HG02588 (cell line): ENCODE measurements around the gene MILR1.

Experiments
- ATAC-seq: cut with Tn5 transposase; IDR thresholded peaks from one replicate; pipeline ENCODE4 v1.9.1; 2021; ENCODE audit warnings: mild to moderate bottlenecking, moderate library complexity; ENCODE audit not compliant: unreplicated experiment

The MILR1 gene

DNA sequence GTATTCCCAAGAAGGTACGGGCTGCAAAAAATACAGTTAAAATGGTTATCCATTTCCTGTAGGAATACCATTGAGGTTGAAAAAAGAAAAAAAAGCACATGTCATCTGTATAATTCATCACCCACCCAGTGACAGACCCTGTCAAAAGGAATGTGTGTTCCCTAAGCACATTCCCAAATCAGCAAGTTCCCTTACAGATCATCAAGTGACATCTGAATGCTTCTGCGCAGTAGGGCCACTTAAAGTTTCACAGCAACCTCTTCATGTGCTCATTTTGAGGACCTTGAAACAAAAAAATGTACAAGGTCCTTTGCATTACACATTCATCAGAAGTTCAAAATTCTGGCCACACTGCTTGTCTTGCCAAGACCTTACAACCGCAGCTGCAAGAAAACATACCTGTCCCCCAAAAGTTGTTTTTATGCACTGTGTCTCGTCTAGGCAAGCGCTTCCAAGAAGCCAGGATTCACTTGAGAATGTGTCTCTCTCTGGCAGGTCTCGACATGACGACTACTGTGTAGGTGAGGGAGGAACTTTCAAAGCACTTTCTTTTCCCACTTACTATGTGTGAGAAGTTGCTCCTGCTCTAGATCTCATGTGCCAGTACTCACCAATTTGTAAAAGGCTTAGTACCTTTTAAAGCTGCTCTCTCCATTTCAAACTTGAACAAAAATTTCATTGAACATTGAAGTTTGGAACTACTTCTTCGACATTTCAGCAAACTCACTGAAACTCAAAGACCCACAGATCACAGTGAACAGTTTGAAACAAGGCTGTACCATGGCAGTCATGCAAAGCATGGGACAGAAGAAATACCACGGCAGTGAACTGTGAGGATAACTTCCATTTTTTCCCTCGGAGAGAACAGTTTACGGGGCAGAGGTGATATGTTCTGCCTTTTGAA is 52.2 kb downstream of the MILR1 start:
- ATAC-seq = no peak

DNA sequence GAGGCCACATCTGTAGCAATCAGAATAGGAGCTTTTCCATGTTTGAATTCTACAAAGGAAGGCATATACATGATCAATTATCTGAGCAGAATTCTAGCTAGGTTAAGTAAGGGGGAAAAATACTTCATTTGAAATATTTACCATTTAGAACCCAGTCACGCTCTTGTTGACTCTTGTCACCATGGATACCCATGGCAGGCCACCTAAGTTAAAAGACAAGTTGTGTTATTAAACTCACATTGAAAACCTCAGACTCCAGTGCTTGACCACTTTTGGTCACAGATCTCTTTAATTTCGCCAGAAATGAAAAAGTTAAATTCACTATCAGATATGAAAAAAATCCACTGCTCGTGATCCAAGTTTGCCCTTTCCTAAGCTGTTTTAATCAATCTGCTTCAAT is 53.1 kb downstream of the MILR1 start:
- ATAC-seq = no peak

DNA sequence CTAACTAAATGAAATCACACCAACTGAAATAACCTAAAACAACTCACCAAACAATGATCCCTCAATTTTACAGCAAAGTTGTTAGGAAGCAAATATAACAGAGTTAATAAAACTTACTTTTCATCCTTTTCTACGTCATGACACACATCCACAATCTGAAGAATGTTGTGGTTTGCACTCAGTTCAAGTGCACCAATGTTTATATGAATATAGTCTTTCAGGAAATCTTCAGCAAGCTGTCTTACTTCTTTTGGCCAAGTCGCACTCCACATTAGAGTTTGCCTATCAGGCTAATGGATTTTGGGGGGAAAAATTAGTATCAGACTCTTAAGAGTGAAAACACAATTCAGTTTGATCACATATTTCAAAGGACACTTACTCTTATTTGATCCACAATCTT is 53.9 kb downstream of the MILR1 start:
- no peak for ATAC-seq

DNA sequence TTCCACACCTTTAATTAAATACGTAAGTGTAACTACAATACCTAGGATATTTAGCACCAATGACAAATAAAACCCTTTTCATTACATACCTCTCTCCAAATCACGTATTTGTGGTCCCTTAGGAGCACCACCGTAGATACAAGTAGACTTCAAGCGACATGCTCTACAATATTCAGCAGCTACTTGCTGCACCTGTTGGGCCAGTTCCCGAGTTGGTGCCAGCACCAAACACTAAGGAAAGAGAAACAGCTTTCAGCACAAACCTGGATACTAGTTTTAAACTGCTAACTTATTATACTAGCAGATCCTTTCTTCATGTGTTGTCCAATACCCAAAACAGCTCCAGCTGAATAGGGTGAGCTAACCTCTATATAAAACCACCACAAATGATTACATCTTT is 54.4 kb downstream of the MILR1 start:
- ATAC-seq = no peak

DNA sequence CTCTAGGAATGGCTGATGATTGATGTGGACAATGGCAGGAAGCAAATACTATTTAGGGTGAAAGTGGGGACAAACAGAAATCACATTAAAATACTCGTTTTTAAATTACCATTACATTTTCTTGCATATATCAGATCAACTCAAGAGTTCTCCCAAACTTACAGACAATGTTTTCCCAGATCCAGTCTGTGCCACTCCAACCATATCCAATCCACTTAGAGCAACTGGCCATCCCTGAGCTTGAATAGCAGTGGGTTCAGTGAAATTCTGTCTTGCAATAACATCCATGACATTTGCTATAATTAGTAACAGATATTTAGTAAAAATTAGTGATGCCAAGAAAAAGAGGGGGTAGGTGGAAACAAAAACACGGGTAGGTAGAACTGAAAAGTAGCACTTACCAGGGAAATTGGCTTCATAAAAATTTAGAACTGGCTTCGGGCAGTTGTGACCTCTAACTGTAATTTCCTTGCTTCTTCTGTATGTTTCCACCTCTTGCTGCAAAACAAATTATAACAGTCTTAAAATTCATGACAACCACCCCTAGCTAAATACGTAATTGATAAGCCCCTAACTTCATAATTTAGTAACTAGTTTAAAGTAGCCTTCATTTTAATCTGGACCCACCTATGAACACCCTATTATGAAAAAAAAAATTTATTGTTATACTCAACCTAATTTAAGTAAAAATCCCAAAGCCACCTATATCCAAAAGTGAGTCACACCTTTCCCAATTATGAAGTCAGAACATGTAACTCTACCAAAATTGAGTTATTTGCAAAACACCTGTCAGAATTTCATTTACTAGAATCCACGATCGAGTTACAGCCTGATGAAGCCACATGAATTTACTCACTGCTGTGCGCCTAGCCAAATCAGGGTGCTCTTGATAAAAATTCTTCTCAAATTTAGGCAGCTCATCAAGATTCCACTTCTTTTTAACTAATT is 55.2 kb downstream of the MILR1 start:
- ATAC-seq = no peak

DNA sequence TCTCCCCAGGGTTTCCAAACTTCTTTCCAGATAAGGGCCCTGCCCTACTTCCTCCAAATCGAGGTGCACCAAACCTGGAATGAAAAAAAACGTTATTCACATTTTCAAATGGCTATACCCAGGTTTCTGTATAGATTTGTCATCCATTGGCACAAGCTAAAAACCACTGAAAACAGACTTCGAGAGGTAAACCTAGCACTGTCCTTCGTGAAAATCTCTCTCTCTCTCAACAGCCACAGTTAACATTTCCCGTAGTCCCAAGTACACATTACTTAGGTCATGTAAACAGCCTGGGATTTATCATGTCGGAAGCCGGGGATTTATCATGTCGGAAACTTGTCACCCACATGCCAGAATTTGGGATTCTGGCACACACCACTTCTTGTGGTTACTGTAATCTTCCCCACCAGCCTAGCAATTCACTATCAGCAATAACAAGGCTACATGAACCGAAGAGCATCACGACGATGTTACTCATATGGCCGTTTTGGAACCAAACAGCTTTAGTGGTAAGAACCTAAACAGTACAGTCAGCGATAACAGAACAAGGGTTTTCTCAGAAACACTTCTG is 55.9 kb downstream of the MILR1 start:
- ATAC-seq = no peak

DNA sequence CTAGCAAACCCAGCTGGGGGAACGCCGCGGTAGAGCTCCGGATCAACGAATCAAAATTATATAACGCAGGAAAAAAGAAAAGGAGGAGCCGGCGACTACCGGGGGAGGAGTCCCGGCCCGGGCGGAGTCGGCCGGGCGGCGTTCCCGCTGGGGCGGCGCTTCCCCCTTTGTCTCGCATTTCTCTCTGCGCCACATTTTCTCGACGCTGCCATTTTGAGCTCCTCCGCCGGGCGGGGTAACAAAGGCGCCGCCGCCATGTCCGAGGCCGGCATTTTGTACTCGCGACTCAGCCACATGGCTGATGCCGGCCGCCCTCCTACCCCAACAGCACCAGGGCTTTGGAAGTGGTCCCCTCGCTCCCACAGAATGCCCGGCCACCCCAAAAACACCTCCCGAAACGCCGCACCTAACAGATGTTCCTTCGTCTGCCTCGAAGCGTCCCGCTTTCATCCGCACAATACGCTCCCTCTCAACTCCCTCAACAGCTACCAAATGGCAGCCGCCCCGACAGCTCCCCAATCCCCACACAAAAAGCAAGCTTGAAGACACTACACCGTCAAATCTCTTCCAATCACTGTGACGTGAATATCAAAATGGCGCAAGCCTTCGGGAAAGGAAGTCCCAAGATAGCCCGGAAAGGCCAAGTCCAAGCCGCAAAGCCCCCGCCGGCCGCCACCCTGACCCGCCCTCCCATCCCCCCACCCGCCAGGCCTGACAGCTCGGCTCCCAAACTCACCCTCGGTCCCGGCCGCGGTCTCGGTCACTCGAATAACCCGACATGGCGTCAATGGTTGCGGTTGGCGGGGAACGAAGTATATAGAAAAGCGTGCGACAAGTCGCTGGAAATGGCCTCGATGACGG is 56.7 kb downstream of the MILR1 start:
- ATAC-seq = peak; percentile 19

DNA sequence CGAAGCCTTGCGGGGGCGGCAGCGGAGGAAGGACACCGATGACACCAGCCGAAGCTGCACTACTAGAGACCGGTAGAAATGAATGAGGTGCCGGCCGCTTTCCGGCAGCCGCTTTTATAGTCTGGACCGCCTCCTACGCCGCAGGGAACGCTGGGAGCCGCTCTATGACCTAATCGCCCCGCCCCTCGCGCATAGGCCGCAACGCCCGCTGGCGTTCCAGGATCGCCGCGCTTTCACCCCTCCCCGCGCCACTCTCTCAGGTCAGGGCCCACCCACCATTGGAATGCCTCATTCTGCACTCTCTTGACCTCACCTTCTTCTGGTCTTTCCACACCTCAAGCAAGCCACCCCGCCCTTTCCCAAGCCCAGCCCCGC is 57.3 kb downstream of the MILR1 start, which contains the start of gene DDX5:
Gene DDX5, minus strand, starts transcription at position 89 of the 375 bp plus-strand sequence. CDS start 170 bp downstream, outside the sequence.
- ATAC-seq = peak; percentile 51

DNA sequence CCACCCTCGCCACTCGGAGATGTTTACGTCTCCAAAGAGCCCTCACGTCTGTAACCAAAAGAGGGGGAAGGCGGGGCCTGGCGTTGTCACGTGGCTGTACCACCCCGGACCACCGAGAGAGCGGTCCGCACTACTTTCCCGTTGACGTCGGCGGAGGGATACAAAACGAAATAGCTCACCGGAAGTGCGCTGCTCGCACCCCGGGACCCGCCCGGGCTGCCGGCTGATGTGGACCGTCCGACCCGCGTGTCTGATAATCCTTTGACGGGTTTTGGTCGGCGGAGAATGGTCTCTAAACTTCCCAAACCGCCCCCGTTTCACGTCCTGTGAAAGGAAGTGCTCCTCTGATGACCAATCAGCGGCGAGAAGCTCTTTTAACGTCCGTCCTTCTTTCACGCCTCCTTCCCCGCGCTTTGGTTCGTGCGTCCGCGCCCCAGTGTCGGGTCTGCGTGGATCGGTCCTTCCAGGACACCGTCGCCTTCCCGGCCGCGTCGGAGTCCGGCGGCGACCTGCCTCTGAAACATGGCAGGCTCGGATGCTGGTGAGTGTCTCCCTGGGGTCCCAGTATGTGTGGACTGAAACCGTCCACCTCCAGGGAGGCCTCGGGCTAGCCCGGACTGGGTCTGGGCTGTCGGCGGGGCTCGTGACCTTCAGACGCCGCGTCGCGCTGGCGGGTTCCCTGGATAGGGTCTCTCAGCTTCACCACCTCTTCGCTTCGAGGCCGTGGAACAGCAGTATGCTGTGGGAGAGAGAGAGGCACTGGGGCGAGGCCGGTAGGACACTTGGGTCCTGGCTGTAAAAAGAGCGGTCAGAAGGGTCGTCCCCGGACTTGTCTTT is 57.9 kb downstream of the MILR1 start, which contains the start of gene CEP95:
Gene CEP95, plus strand, starts transcription at position 402 of the 837 bp plus-strand sequence. Its CDS starts 121 bp downstream, at position 523.
- ATAC-seq = peak; percentile 56

DNA sequence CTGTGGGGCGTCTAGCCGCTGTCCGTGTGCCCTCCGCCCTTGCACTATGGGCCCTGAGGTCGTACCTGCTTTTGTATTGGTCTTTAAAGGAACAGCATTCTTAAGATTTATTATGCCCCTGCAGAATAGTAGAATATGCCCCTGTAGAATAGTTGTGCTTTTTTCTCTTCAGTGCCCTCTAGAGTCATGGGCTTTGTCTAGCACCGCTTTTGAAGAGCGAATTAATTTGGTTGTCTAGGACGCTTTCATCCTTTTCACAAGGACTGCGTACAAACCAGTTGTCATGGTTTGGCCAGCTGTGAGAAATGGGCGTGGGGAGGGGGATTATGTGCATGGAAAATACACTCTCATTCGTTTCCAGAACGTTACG is 58.5 kb downstream of the MILR1 start:
- peak; percentile 10 for ATAC-seq

DNA sequence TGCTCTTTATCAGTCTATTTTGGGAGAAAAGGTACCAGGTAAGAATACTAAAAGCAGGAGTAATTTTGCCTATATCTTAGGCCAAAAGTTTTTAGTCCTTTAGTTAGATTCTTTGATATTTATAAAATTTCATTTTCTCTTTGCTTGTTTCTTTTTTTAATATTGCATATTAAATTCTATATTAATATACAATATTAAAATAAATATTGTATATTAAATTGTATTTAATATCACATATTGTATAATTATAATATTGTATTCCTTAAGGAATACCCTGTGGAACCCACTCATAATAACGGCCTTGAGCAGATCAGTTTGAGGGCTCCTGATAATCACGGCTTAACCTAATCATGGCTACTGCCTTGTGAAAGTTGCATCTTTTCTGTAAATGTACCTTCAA is 59.8 kb downstream of the MILR1 start:
- no peak for ATAC-seq

DNA sequence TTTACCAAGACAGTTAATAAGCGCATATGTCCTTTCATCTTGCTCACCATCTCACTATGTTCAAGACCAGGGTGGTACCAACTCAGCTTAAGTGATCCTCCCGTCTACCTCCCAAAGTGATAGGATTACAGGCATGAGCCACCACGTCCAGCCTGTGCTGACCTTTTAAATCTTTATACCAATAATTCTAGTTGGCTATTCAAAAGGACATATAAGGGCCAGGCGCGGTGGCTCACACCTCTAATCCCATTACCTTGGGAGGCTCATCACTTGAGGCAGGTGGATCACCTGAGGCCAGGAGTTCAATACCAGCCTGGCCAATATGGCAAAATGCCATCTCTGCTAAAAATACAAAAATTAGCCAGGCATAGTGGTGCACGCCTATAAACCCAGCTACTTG is 60.3 kb downstream of the MILR1 start:
- no peak for ATAC-seq

DNA sequence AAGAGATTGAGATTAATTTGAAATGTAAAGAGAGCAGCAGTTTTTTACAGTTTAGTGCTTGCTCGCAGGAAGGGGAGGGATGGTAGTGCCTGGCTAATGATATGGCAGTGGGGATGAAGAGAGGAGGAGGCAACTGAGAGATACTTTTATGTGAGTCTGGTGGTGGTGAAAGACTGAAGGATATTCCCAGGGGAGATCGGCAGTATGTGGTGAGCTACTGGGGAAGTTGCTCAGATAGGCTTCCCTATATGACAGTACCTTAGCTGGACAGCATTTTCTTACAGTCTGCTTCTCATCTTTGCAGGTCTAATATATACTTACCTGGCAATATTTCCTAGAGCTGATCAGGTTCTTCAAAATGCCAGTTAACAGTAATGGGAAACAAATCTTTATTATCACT is 66.5 kb downstream of the MILR1 start:
- ATAC-seq = no peak

DNA sequence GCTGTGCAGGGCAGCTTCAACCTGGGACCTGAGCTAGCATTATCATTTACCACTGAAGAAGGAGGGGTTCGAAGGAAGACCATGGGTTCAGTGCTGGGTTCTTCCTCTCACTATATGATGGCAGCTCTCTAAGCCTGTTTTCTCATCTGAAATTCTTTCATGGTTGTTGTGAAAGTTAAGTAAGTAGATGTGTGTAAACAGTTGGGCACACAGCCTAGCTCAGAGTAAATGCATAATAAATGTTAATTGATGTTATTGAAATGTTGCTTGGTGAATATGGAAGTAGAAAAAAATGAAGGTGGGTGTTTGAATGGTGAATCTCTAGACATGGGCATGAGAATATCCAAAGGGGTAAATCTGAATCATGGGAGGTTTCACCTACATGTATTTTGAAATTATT is 66.9 kb downstream of the MILR1 start:
- ATAC-seq = no peak
